Gastrocnemius medialis (tissue), 4 donors: ENCODE data around the gene ZNF791.

Experiments
- CTCF ChIP-seq, 5 experiments: fragments of 450-650 bp in 3 of 5; fragments of 200-600 bp in 2 of 5; sonication (generic) in 2 of 5; IDR thresholded peaks in 4 of 5; conservative IDR thresholded peaks in 1 of 5; 1 replicate in 4 of 5; 2 replicates in 1 of 5; pipeline ENCODE4 v1.5.1; 2016 to 2019; ENCODE audit warnings: antibody characterized with exemption in 5 of 5, mild to moderate bottlenecking in 3 of 5, moderate library complexity in 3 of 5
- POLR2A ChIP-seq, 2 donors: fragments of 450-650 bp; IDR thresholded peaks; one replicate each; pipeline ENCODE4 v1.6.1; 2017; ENCODE audit warnings: antibody characterized with exemption in 2 of 2, mild to moderate bottlenecking in 2 of 2, moderate library complexity in 2 of 2

- no peak for TF ChIP-seq CTCF (IDR thresholded peaks at IDR 0.05 in 4 of 5, conservative IDR thresholded peaks at IDR 0.05 in 1 of 5)
- no peak for TF ChIP-seq POLR2A (IDR thresholded peaks at IDR 0.05)
Observed at GRCh38 chr19:12641456-12641855, 30.7 kb downstream of the ZNF791 start.
